ENCODE data around the gene RBM6. TPM values are rescaled to one million over a fixed set of nuclear protein-coding genes. Genes with fewer than 3 reads are reported as not detected.

The RBM6 gene
- total RNA-seq, 4 donors from 2014 or later = 106 to 182 (median 158) TPM

- no peak overlapping the region for H3K27ac ChIP-seq
- H3K4me3 ChIP-seq = no peak overlapping the region
- peaks cover 0 to 15% (median 0%) of the 10 kb centered on the region in 3 donors for H3K36me3 ChIP-seq
- peaks cover 0 to 15% (median 13%) of the 10 kb centered on the region in 4 donors for H3K4me1 ChIP-seq
- H3K27me3 ChIP-seq = no peaks in the 10 kb centered on the region
- no peak for DNase-seq (ENCODE audit: low spot score in 2 of 2)
- no peaks in the 10 kb centered on the region for H3K9me3 ChIP-seq
- TF ChIP-seq POLR2A (IDR thresholded peaks at IDR 0.05) (no peak), EP300 (IDR thresholded peaks at IDR 0.05) (no peak), CTCF (IDR thresholded peaks at IDR 0.05) (no peak)
- 61 to 83% methylated on average over 2 of the region's 2 CpGs for WGBS, 2 donors
Measured at GRCh38 chr3:49924683-49925082, 15.3 kb upstream of the RBM6 start.

- Histone ChIP-seq H3K4me1 (peaks cover 0 to 22% (median 13%) of the 10 kb centered on the region in 4 donors), H3K27me3 (no peaks in the 10 kb centered on the region), H3K36me3 (peaks cover 0 to 13% (median 0%) of the 10 kb centered on the region in 3 donors), H3K4me3 (no peak overlapping the region), H3K9me3 (no peaks in the 10 kb centered on the region), H3K27ac (no peak overlapping the region)
- DNase-seq (ENCODE audit: low spot score in 2 of 2) = no peak
- 85 to 87% methylated on average over 2 of the region's 2 CpGs for WGBS, 2 donors
- no peak for TF ChIP-seq POLR2A (IDR thresholded peaks at IDR 0.05)
Measured at GRCh38 chr3:49925485-49925884, 14.5 kb upstream of the RBM6 start.

- Histone ChIP-seq H3K9me3 (no peaks in the 10 kb centered on the region), H3K4me1 (peaks cover 0 to 29% (median 13%) of the 10 kb centered on the region in 4 donors), H3K27me3 (no peaks in the 10 kb centered on the region), H3K27ac (no peak overlapping the region), H3K36me3 (peaks cover 0 to 13% (median 0%) of the 10 kb centered on the region in 3 donors), H3K4me3 (no peak overlapping the region)
- no peak for DNase-seq (ENCODE audit: low spot score in 2 of 2)
- WGBS, 2 donors = 84 to 85% methylated on average over 4 of the region's 4 CpGs
- TF ChIP-seq POLR2A (IDR thresholded peaks at IDR 0.05) = no peak
- no peak for TF ChIP-seq CTCF (IDR thresholded peaks at IDR 0.05)
- no peak for TF ChIP-seq EP300 (IDR thresholded peaks at IDR 0.05)
Measured at GRCh38 chr3:49926117-49926728, 13.7 kb upstream of the RBM6 start.

- TF ChIP-seq POLR2A (IDR thresholded peaks at IDR 0.05) (no peak), EP300 (IDR thresholded peaks at IDR 0.05) (no peak)
- peak overlapping the region in 1 of 4 donors; percentile 4 for H3K27ac ChIP-seq
Measured at GRCh38 chr3:49927798-49928197, 12.2 kb upstream of the RBM6 start.

GRCh38 chr3:49928481-49929017 is 11.4 kb upstream of the RBM6 start:
- Histone ChIP-seq H3K4me3 (peak overlapping the region in 3 of 4 donors; percentile 64 to 87 (median 70)), H3K27ac (peak overlapping the region in 3 of 4 donors; percentile 4 to 84 (median 28)), H3K9me3 (no peaks in the 10 kb centered on the region), H3K36me3 (peaks cover 0 to 3% (median 0%) of the 10 kb centered on the region in 3 donors), H3K4me1 (peaks cover 0 to 30% (median 13%) of the 10 kb centered on the region in 4 donors), H3K27me3 (no peaks in the 10 kb centered on the region)
- DNase-seq (ENCODE audit: low spot score in 2 of 2) = no peak
- TF ChIP-seq POLR2A (IDR thresholded peaks at IDR 0.05) (no peak), CTCF (IDR thresholded peaks at IDR 0.05) (no peak), EP300 (IDR thresholded peaks at IDR 0.05) (no peak)
- 77 to 83% methylated on average over 4 to 5 of the region's 5 CpGs for WGBS, 2 donors

More at GRCh38 chr3:49927798-49928197, 12.2 kb upstream of the RBM6 start:
- peaks cover 0 to 30% (median 13%) of the 10 kb centered on the region in 4 donors for H3K4me1 ChIP-seq
- no peaks in the 10 kb centered on the region for H3K9me3 ChIP-seq
- H3K27me3 ChIP-seq = no peaks in the 10 kb centered on the region
- no peak overlapping the region for H3K4me3 ChIP-seq
- WGBS, 2 donors = 68 to 79% methylated on average over 5 of the region's 5 CpGs
- H3K36me3 ChIP-seq = peaks cover 0 to 11% (median 0%) of the 10 kb centered on the region in 3 donors
- DNase-seq (ENCODE audit: low spot score in 2 of 2) = no peak

Measured in tibial nerve (tissue), 4 donors.